CD4-positive, alpha-beta memory T cell (primary cell): ENCODE data around the gene SLC39A8. TPM values are rescaled to one million over a fixed set of nuclear protein-coding genes. Genes with fewer than 3 reads are reported as not detected.
"Not testable (repeated sequence)": the region's sequence is repeated elsewhere in the genome, so short reads cannot be mapped to it uniquely, and the experiment has no call there.

Source experiments
- CTCF ChIA-PET: fragments of 350-600 bp; sonication (Branson Sonifier 250); formaldehyde crosslinking; loops from one replicate; lab custom pipeline; 2021; ENCODE audit warnings: inconsistent platforms; ENCODE audit not compliant: partially characterized antibody; lab: Charles Lee
- POLR2A ChIA-PET: fragments of 350-600 bp; sonication (Branson Sonifier 250); formaldehyde crosslinking; loops from one replicate; lab custom pipeline; 2021; ENCODE audit not compliant: partially characterized antibody; lab: Charles Lee
- DNase-seq, 5 donors: peaks; one replicate each; pipeline versions ENCODE4 v3.0.0 to v3.0.0-alpha.2; 2020 to 2022; ENCODE audit warnings: mixed read lengths in 1 of 5
- H3K27ac ChIP-seq: one replicate; pipeline ENCODE4 v1.7.0; 2013; ENCODE audit warnings: low read depth, low read length
- H3K27me3 ChIP-seq: 2 replicates; pipeline ENCODE4 v1.7.0; 2013; ENCODE audit warnings: mild to moderate bottlenecking, low read length, moderate library complexity; ENCODE audit not compliant: insufficient read depth
- H3K36me3 ChIP-seq: 2 replicates; pipeline ENCODE4 v1.7.0; 2013; ENCODE audit warnings: mild to moderate bottlenecking, low read length, moderate library complexity; ENCODE audit not compliant: insufficient read depth
- H3K4me1 ChIP-seq: 2 replicates; pipeline ENCODE4 v1.7.0; 2013; ENCODE audit warnings: mild to moderate bottlenecking, low read length, moderate library complexity; ENCODE audit not compliant: insufficient read depth
- H3K4me3 ChIP-seq, 2 donors: one replicate each; pipeline ENCODE4 v1.7.0; 2013; ENCODE audit warnings: low read length in 2 of 2, mild to moderate bottlenecking in 1 of 2
- H3K9me3 ChIP-seq, 2 donors: one replicate each; pipeline ENCODE4 v1.7.0; 2013; ENCODE audit warnings: low read length in 2 of 2, control low read depth in 1 of 2; ENCODE audit not compliant: control insufficient read depth in 1 of 2
- H3K27ac Mint-ChIP-seq, 7 donors: one replicate each; pipeline ENCODE4 v1.8.0; 2020 to 2021; ENCODE audit warnings: mixed read lengths in 7 of 7, mild to moderate bottlenecking in 6 of 7, inconsistent platforms in 3 of 7, moderate library complexity in 3 of 7
- H3K27me3 Mint-ChIP-seq, 2 donors: one replicate each; pipeline ENCODE4 v1.8.0; 2020 to 2021; ENCODE audit warnings: mixed read lengths in 2 of 2
- H3K36me3 Mint-ChIP-seq, 2 donors: one replicate each; pipeline ENCODE4 v1.8.0; 2020 to 2021; ENCODE audit warnings: mixed read lengths in 2 of 2, inconsistent platforms in 1 of 2, mild to moderate bottlenecking in 1 of 2
- H3K4me1 Mint-ChIP-seq, 4 donors: one replicate each; pipeline ENCODE4 v1.8.0; 2020 to 2021; ENCODE audit warnings: mixed read lengths in 4 of 4, mild to moderate bottlenecking in 1 of 4
- H3K4me3 Mint-ChIP-seq, 8 donors: one replicate each; pipeline ENCODE4 v1.8.0; 2020 to 2021; ENCODE audit warnings: mixed read lengths in 8 of 8, mild to moderate bottlenecking in 7 of 8, moderate library complexity in 6 of 8, inconsistent platforms in 3 of 8
- H3K9me3 Mint-ChIP-seq, 8 donors: one replicate each; pipeline ENCODE4 v1.8.0; 2020 to 2021; ENCODE audit warnings: mixed read lengths in 8 of 8, mild to moderate bottlenecking in 5 of 8, inconsistent platforms in 3 of 8, moderate library complexity in 1 of 8
- intact Hi-C: fragments of 100-400 bp; cut with micrococcal nuclease; formaldehyde crosslinking; loops from one replicate; pipeline ENCODE4 v1.15.1; 2023
- polyA plus RNA-seq, 2 donors: library from polyadenylated mRNA; unstranded; fragments of 300-500 nt; fragmentation: Illumina TruSeq; gene quantifications; one replicate each; pipeline ENCODE4 v1.2.3, GENCODE V29; 2021
- total RNA-seq, 2 experiments: library from RNA; stranded (reverse); gene quantifications; one replicate each; pipeline ENCODE4 v1.2.3, GENCODE V29; 2021

SLC39A8 gene
- total and polyA plus RNA-seq, 4 experiments from 2014 or later: 24.6 to 112 (median 39.1) TPM

DNA sequence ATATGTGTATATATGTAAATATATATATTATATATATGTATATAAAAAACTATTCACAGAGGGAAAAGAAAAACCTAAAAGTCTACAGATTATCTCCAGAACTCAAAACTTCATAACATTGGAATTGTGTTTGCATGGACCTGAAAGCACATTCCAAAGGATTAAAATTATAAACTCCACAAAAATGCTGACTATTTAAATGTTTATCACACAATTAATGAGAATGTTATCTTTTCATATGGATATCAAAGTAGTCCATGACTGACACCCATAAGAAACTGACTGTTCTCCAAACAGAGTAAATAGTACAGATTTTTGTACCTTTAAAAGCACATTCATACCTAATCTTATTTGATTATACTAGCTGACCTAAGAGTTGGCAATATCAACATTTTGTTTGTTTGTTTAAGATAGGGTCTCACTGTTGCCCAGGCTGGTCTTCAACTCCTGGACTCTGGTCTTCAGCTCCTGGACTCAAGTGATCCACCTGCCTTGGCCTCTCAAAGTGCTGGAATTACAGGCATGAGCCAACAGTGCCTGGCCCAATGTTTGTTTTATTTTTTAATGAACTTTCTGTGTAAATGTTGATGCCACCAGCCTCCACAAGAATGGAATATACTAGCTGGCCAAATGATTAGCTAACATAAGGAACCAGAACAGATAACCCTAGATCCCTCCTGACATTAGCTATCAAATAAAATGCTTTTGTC lies 50.0 kb downstream of the SLC39A8 start:
- DNase-seq: no peak
- H3K9me3 Mint-ChIP-seq: peaks cover 0 to 2% (median 0%) of the 10 kb centered on the region in 8 donors
- CTCF ChIA-PET: interaction anchor here (1.0 to 1.1 kb wide), 2 partner anchors 9 to 796 kb away, joined by 5 read pairs; no protein-coding TSS in a partner anchor
- H3K27ac Mint-ChIP-seq: no peak overlapping the region
- intact Hi-C loops: no loop called here
- Histone ChIP-seq H3K27ac (no peak overlapping the region), H3K9me3 (no peaks in the 10 kb centered on the region), H3K4me3 (no peak overlapping the region), H3K4me1 (no peaks in the 10 kb centered on the region), H3K27me3 (no peaks in the 10 kb centered on the region), H3K36me3 (no peaks in the 10 kb centered on the region)
- peaks cover 0 to 4% (median 2%) of the 10 kb centered on the region in 4 donors for H3K4me1 Mint-ChIP-seq
- POLR2A ChIA-PET: no interaction called here
- H3K36me3 Mint-ChIP-seq: peaks cover 37 to 46% of the 10 kb centered on the region in 2 donors
- no peaks in the 10 kb centered on the region for H3K27me3 Mint-ChIP-seq
- H3K4me3 Mint-ChIP-seq: no peak overlapping the region

DNA sequence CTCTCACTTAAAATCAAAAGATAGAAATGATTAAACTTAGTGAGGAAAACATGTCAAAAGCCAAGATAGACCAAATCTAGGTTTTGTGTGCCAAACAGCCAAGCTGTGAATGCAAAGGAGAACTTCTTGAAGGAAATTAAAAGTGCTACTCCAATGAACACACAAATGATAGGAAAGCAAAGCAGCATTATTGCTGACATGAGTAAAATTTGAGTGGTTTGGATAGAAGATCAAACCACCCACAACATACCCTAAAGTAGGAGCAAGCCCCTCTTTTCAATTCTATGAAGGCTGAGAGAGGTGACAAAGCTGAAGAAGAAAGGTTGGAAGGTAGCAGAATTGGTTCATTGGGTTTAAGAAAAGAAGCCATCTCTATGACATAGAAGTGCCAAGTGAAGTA lies 56.8 kb downstream of the SLC39A8 start:
- Histone ChIP-seq H3K4me1 (no peaks in the 10 kb centered on the region), H3K27me3 (no peaks in the 10 kb centered on the region), H3K36me3 (no peaks in the 10 kb centered on the region), H3K27ac (no peak overlapping the region), H3K9me3 (no peaks in the 10 kb centered on the region), H3K4me3 (no peak overlapping the region)
- ChIA-PET CTCF (interaction anchor here (1.1 kb wide), 1 partner anchor 11 kb away, joined by 5 read pairs; no protein-coding TSS in a partner anchor), POLR2A (no interaction called here)
- H3K27ac Mint-ChIP-seq: peak overlapping the region in 1 of 7 donors; percentile 37
- H3K4me1 Mint-ChIP-seq: peaks cover 0 to 6% (median 1%) of the 10 kb centered on the region in 4 donors
- H3K9me3 Mint-ChIP-seq: no peaks in the 10 kb centered on the region
- DNase-seq: no peak
- H3K27me3 Mint-ChIP-seq: no peaks in the 10 kb centered on the region
- H3K36me3 Mint-ChIP-seq: peaks cover 40 to 46% of the 10 kb centered on the region in 2 donors
- intact Hi-C loops: no loop called here
- H3K4me3 Mint-ChIP-seq: no peak overlapping the region

DNA sequence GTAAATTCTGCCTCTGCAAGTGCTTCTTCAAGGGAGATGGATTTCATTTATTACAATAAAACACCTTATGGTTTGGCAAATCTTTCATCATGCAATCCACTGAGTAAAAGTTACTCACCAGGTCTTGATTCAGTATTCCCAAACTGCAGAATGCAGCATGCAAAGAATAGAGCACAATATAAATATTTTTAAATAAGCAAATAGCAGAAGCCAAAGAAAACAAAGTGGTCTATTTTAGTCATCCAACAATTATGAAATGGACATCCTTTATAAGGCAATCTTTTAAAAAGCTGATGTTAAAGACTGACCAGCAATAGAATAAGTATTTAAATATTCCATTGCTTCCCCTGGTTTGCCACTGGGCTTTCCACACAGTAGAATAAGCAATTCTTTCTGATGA lies 59.5 kb downstream of the SLC39A8 start:
- POLR2A ChIA-PET: no interaction called here
- CTCF ChIA-PET: interaction anchor here (1.2 kb wide), 1 partner anchor 10 kb away, joined by 5 read pairs; no protein-coding TSS in a partner anchor
- Mint-ChIP-seq H3K27ac (no peak overlapping the region), H3K9me3 (peaks cover 0 to 1% (median 0%) of the 10 kb centered on the region in 8 donors), H3K4me1 (peaks cover 0 to 7% (median 1%) of the 10 kb centered on the region in 4 donors), H3K4me3 (no peak overlapping the region), H3K36me3 (peaks cover 34 to 40% of the 10 kb centered on the region in 2 donors), H3K27me3 (no peaks in the 10 kb centered on the region)
- Histone ChIP-seq H3K9me3 (no peaks in the 10 kb centered on the region), H3K36me3 (no peaks in the 10 kb centered on the region), H3K27ac (no peak overlapping the region), H3K4me3 (no peak overlapping the region), H3K27me3 (no peaks in the 10 kb centered on the region), H3K4me1 (no peaks in the 10 kb centered on the region)
- intact Hi-C loops: no loop called here
- no peak for DNase-seq

DNA sequence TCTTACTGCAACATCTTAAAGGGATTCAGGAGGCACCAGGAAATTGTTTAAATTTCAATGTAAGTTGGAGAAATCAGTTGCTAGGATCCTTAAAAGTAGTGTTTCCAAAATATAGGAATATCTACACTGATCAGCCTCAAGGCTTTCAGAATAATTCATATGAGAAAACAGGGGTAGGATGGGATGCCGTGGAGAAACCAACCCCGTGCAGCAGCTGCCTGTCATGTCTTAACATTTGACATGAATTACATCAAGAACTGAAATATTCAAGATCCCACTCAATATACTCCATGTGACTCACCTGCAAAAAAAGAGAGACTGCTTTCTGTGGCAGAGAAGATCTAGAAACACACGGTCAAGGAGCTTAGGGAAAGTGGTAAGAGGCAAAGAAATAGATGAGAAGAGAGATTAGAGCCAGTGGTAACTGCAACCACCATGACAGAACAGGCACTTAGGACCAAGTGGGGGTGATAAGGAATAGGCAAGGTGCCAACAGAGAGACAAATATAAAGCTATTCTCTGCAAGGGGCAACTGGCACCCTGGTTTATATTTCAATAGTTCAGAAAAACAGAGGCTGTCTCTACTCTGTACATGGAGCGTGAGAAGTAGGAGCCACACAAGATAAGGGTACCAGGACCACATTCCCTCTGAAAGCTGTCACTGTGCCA lies 64.0 kb downstream of the SLC39A8 start:
- Mint-ChIP-seq H3K4me3 (no peak overlapping the region), H3K4me1 (peaks cover 0 to 5% (median 1%) of the 10 kb centered on the region in 4 donors), H3K27me3 (no peaks in the 10 kb centered on the region), H3K27ac (no peak overlapping the region), H3K36me3 (peaks cover 42 to 53% of the 10 kb centered on the region in 2 donors), H3K9me3 (peaks cover 0 to 2% (median 0%) of the 10 kb centered on the region in 8 donors)
- POLR2A ChIA-PET: no interaction called here
- CTCF ChIA-PET: no interaction called here
- DNase-seq: no peak
- intact Hi-C loops: no loop called here
- Histone ChIP-seq H3K36me3 (no peaks in the 10 kb centered on the region), H3K4me1 (no peaks in the 10 kb centered on the region), H3K27me3 (no peaks in the 10 kb centered on the region), H3K9me3 (no peaks in the 10 kb centered on the region), H3K27ac (no peak overlapping the region), H3K4me3 (no peak overlapping the region)

DNA sequence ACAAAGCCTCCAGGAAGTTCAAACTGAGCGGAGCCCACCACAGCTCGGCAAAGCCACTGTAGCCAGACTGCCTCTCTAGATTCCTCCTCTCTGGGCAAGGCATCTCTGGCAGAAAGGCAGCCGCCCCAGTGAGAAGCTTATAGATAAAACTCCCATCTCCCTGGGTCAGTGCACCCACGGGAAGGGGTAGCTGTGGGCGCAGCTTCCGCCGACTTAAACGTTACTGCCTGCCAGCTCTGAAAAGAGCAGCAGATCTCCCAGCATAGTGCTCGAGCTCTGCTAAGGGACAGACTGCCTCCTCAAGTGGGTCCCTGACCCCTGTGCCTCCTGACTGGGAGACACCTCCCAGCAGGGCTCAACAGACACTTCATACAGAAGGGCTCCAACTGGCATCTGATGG lies 72.0 kb downstream of the SLC39A8 start:
- POLR2A ChIA-PET, H3K4me1 ChIP-seq, H3K27me3 ChIP-seq, H3K9me3 Mint-ChIP-seq, H3K4me3 ChIP-seq, H3K27ac Mint-ChIP-seq, H3K9me3 ChIP-seq, DNase-seq, H3K4me3 Mint-ChIP-seq, intact Hi-C loops, H3K27ac ChIP-seq, H3K36me3 ChIP-seq, H3K27me3 Mint-ChIP-seq: not testable (repeated sequence)
- Mint-ChIP-seq H3K36me3 (peaks cover 40 to 42% of the 10 kb centered on the region in 2 donors), H3K4me1 (peaks cover 0 to 13% (median 4%) of the 10 kb centered on the region in 4 donors)
- CTCF ChIA-PET: interaction anchor here (1.2 kb wide), 1 partner anchor 13 kb away, joined by 3 read pairs; no protein-coding TSS in a partner anchor

DNA sequence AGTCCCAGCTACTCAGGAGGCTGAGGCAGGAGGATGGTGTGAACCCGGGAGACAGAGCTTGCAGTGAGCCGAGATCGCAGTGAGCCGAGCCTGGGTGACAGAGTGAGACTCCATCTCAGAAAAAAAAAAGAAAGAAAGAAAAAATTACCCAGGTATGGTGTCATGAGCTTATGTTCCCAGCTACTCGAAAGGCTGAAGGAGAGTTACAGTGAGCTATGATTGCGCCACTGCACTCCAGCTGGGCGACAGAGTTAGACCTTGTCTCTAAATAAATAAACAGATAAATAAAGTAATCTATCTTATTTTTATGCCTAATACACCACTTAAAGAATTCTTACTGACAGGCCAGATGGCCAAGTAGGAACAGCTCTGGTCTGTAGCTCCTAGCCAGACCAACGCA lies 73.0 kb downstream of the SLC39A8 start:
- H3K4me1 ChIP-seq: no peaks in the 10 kb centered on the region
- H3K27ac Mint-ChIP-seq: no peak overlapping the region
- H3K27me3 ChIP-seq: no peaks in the 10 kb centered on the region
- no peaks in the 10 kb centered on the region for H3K27me3 Mint-ChIP-seq
- no peak overlapping the region for H3K27ac ChIP-seq
- POLR2A ChIA-PET: no interaction called here
- no peak overlapping the region for H3K4me3 Mint-ChIP-seq
- peaks cover 0 to 2% (median 0%) of the 10 kb centered on the region in 8 donors for H3K9me3 Mint-ChIP-seq
- peaks cover 0 to 10% (median 4%) of the 10 kb centered on the region in 4 donors for H3K4me1 Mint-ChIP-seq
- H3K9me3 ChIP-seq: no peaks in the 10 kb centered on the region
- peaks cover 41 to 45% of the 10 kb centered on the region in 2 donors for H3K36me3 Mint-ChIP-seq
- H3K4me3 ChIP-seq: no peak overlapping the region
- intact Hi-C loops: no loop called here
- no peak for DNase-seq
- CTCF ChIA-PET: no interaction called here
- H3K36me3 ChIP-seq: no peaks in the 10 kb centered on the region

DNA sequence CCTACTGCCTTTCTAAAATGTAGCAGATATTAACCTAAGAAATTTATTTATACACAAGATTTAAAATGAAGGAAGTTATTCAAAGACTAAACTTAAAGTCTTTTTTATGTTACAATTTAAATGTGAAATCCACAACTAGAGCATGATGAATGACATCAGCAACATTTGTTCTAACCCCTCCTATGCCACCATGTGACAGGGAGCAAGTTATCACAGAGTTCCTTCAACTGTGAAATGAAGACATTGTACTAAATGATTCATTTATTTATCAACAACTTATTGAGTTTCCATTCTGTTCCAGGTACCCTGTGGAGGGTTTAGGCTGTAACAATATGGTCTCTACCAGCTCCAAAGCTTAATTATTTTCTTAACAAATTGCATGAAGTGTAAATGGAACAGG lies 76.9 kb downstream of the SLC39A8 start:
- H3K9me3 ChIP-seq: no peaks in the 10 kb centered on the region
- H3K36me3 ChIP-seq: no peaks in the 10 kb centered on the region
- ChIA-PET POLR2A (no interaction called here), CTCF (no interaction called here)
- no peaks in the 10 kb centered on the region for H3K4me1 ChIP-seq
- no peak overlapping the region for H3K4me3 ChIP-seq
- no peak overlapping the region for H3K27ac ChIP-seq
- Mint-ChIP-seq H3K27ac (no peak overlapping the region), H3K9me3 (no peaks in the 10 kb centered on the region), H3K4me3 (no peak overlapping the region), H3K36me3 (peaks cover 17 to 30% of the 10 kb centered on the region in 2 donors), H3K27me3 (no peaks in the 10 kb centered on the region), H3K4me1 (peaks cover 0 to 4% (median 2%) of the 10 kb centered on the region in 4 donors)
- intact Hi-C loops: no loop called here
- no peaks in the 10 kb centered on the region for H3K27me3 ChIP-seq
- DNase-seq: no peak
